HG03442 (cell line): ENCODE results near the gene CBLL1.

Experiments used
- ATAC-seq: cut with Tn5 transposase; IDR thresholded peaks from one replicate; pipeline ENCODE4 v1.9.1; 2021; ENCODE audit warnings: mild to moderate bottlenecking, moderate library complexity; ENCODE audit not compliant: unreplicated experiment

The CBLL1 gene

GRCh38 chr7:107809179-107809578 is 65.2 kb downstream of the CBLL1 start:
- no peak for ATAC-seq

- no peak for ATAC-seq
These were observed 66.7 kb downstream of the CBLL1 start for GRCh38 chr7:107810626-107811025.
